Kidney epithelial cell (primary cell): ENCODE results near the gene HNF1B. TPM values are rescaled to one million over a fixed set of nuclear protein-coding genes. Genes with fewer than 3 reads are reported as not detected.

Experiments
- DNase-seq: peaks from one replicate; pipeline ENCODE4 v3.0.0-alpha.2; 2010; ENCODE audit warnings: low read depth
- H3K27me3 ChIP-seq: 2 replicates; pipeline ENCODE4 v1.6.0; 2011; ENCODE audit warnings: low read length; ENCODE audit not compliant: control insufficient read depth, insufficient read depth
- H3K36me3 ChIP-seq: 2 replicates; pipeline ENCODE4 v1.5.1; 2011; ENCODE audit warnings: low read length; ENCODE audit not compliant: control insufficient read depth, insufficient read depth
- H3K4me3 ChIP-seq: 2 replicates; pipeline ENCODE4 v1.5.1; 2011; ENCODE audit warnings: low read depth, mild to moderate bottlenecking, control low read depth, low read length
- total RNA-seq: library from RNA; depleted of rRNA; stranded (reverse); fragments of >200 nt; gene quantifications from 2 replicates; pipeline ENCODE4 v1.2.3, GENCODE V29; 2015
- TF ChIP-seq, protein P1 (sequence below): IDR thresholded peaks from 2 replicates; pipeline ENCODE4 v1.5.1; 2011; ENCODE audit warnings: mild to moderate bottlenecking, moderate library complexity, low read length, control low read depth, inconsistent platforms; ENCODE audit not compliant: insufficient read depth, poor library complexity, severe bottlenecking

HNF1B gene
- total RNA-seq, 1 donor from 2014 or later = 15.1 TPM

DNA sequence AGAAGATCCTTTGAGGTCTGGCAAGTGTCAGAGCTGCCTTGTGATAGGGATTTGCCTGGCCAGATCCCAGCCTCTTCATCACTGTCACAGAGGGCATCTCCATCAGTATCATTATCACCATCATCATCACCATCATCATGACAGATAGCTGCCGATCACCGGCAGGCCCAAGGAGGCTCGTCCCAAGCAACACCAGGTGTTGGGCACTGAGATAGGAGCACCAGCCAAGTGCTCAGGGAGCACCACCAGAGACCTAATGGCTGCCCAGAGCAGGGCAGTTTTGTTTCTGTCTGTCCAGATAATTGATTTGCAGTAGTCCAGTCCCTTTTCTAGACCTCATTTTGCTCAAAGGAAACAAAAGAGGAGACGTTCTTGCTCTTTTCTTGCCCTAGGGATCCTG is 25.0 kb downstream of the HNF1B start:
- H3K36me3 ChIP-seq = peaks cover 1% of the 10 kb centered on the region
- no peak overlapping the region for H3K4me3 ChIP-seq
- no peaks in the 10 kb centered on the region for H3K27me3 ChIP-seq
- TF ChIP-seq, protein P1, sequence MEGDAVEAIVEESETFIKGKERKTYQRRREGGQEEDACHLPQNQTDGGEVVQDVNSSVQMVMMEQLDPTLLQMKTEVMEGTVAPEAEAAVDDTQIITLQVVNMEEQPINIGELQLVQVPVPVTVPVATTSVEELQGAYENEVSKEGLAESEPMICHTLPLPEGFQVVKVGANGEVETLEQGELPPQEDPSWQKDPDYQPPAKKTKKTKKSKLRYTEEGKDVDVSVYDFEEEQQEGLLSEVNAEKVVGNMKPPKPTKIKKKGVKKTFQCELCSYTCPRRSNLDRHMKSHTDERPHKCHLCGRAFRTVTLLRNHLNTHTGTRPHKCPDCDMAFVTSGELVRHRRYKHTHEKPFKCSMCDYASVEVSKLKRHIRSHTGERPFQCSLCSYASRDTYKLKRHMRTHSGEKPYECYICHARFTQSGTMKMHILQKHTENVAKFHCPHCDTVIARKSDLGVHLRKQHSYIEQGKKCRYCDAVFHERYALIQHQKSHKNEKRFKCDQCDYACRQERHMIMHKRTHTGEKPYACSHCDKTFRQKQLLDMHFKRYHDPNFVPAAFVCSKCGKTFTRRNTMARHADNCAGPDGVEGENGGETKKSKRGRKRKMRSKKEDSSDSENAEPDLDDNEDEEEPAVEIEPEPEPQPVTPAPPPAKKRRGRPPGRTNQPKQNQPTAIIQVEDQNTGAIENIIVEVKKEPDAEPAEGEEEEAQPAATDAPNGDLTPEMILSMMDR = no peak
- DNase-seq = no peak

DNA sequence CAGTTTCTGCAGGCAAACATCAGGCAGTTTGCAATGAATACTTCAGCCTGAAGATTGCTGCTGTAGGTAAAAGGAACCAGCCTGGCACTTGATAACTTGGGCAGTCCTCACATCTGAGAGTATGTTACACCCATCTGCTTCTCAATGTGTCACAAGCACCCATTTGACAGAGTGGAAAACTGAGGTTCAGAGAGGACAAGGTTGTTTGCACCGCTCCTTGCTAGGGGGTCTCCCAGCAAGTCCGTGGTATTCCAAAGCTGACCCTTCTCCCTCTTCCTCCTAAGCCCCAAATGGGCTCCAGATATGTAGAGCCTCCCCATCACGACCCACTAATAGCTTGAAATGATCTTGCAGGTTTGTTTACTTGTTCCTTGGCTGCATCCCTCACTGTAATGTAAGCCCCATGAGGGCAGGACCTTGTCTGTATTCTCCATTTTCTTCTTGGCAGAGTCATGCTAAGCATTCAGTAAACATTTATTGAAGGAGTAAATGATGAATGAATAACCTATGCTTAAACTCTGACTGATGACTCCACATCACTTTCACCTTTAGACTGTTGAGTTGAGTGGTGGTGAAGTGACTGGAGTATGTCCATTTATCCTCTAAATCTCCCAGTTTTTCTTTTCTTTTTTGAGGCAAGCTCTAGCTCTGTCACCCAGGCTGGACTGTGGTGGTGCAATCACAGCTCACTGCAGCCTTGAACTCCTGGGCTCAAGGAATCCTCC is 26.4 kb downstream of the HNF1B start:
- DNase-seq = no peak
- Histone ChIP-seq H3K4me3 (no peak overlapping the region), H3K27me3 (no peaks in the 10 kb centered on the region), H3K36me3 (peaks cover 5% of the 10 kb centered on the region)
- TF ChIP-seq, protein P1 = no peak

DNA sequence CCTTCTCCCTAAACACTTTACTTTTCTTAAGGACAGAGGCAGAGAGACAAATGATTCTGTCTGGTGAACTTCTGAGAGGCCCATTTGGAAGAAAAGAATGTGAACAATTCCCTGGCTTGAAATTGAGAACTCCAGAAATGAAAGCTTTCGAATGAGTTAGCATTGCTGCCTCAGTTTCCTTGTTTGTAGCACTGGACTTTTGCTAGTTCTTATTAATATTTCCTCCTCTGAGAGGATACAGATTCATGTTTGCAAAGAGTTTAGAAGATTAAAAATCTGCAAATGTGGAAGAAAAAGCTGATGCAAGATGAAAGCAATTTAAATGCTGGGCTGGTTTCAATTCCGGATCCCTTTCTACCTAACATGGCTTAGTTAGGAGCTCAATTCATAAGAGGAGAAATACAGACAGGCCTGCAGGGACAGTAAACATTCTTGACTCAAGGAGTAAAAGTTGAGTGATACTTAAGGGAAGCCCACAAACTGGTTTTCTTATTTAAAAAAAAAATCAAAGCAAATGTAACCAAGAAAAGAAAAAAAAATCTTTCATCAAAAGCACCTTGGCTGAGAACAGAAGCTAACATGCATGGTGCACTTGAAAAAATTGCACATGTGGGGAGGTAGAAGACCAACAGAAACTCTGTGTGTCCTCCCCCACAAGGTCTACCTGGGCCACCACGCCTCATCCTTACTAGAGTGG is 27.1 kb downstream of the HNF1B start:
- TF ChIP-seq, protein P1 = no peak
- no peaks in the 10 kb centered on the region for H3K27me3 ChIP-seq
- no peak overlapping the region for H3K4me3 ChIP-seq
- peaks cover 5% of the 10 kb centered on the region for H3K36me3 ChIP-seq
- no peak for DNase-seq

DNA sequence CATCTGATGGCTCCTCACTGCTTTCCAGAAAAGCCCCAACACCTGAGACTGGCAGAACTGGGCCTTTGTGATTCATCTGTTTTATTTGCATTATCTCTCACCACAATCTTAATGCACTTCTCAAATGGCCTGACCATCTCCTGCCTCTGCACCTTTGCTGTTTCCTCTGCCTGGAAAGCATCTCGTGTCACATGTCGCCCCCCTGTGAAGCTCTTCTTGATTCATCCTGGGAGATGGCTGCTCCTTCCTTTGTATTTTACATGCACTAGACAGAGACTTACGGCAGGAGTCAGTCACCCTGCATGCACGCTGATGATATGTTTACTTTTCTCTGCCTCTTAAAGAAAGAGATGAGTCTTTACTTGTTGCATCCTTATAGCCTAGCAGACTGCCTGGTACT is 30.0 kb downstream of the HNF1B start:
- Histone ChIP-seq H3K4me3 (no peak overlapping the region), H3K27me3 (no peaks in the 10 kb centered on the region), H3K36me3 (peaks cover 7% of the 10 kb centered on the region)
- DNase-seq = no peak
- TF ChIP-seq, protein P1 = no peak

DNA sequence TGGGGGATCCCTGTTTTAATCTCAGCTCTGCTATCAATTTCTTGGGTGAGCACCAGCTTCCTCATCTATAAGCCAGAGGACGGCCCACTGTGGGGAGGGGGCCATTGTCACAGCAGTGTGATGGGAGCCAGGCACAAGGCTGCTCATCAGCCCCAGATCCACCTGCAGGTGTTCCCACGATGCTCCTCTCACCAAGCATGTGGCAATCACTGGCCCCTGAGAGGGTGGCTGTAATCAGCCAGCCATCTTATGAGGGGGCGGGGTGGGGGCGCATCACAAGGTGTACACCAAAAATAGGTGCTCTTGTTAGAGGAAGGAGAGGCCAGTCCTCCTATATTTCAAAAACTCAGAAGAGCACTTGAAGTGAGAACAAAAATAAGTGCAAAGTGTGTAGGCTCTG is 31.2 kb downstream of the HNF1B start:
- Histone ChIP-seq H3K36me3 (peaks cover 9% of the 10 kb centered on the region), H3K27me3 (no peaks in the 10 kb centered on the region), H3K4me3 (no peak overlapping the region)
- TF ChIP-seq, protein P1 = no peak
- DNase-seq = no peak
